ENCODE data around the gene FBXL7. TPM values are rescaled to one million over a fixed set of nuclear protein-coding genes. Genes with fewer than 3 reads are reported as not detected.

FBXL7 gene
- total and polyA plus RNA-seq, 9 of the 15 experiments (the other 6 are each of a cell fraction or from before 2014, with no cell fraction given): 0.04 to 0.08 TPM; not detected in 7

DNA sequence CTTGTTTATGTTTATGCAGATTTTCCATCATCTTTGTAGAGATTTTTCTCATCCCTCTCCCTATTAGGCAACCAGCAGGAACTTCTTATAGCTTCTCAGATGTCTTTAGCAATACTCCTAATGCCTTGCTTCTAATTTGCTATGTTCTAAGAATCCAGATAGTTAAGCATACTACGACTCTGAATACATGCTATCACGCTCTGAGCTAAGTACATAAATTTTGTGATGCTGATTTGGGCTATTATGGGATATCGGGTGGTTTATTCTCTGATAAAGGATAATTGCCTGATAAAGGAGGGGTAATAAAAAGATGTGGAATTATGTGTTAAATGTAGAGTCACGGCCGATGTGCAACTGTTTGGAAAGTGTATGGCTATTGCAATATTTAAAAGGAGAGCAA lies 6.5 kb upstream of the FBXL7 start:
- DNase-seq (ENCODE audit: extremely low read depth in 1 of 4, low spot score in 3 of 4): no peak
- H3K27me3 ChIP-seq (ENCODE audit: control insufficient read depth in 2 of 2, insufficient read depth in 2 of 2, low read length in 2 of 2): no peaks in the 10 kb centered on the region
- no peak overlapping the region for H3K4me2 ChIP-seq (ENCODE audit: insufficient read depth, low read length)
- CTCF ChIA-PET (ENCODE audit: low intra/inter-chr PET ratio): no interaction called here
- no peak overlapping the region for H3K9ac ChIP-seq (ENCODE audit: insufficient read depth in 1 of 2, low read depth in 2 of 2, low read length in 2 of 2)
- FAIRE-seq: no peak
- whole genome bisulfite sequencing (ENCODE audit: insufficient coverage, low coverage, missing lambda C conversion rate): 0% methylated on average over 5 of the region's 5 CpGs
- no TSS peak for BruUV-seq (replicated peaks)
- no peaks in the 10 kb centered on the region for H4K20me1 ChIP-seq (replicated peaks; ENCODE audit: control insufficient read depth, insufficient read depth, low read length)
- in situ Hi-C loops (cut with MboI) (no loop called here), intact Hi-C loops (cut with micrococcal nuclease) (no loop called here)
- H3K9me3 ChIP-seq (replicated peaks; ENCODE audit: control insufficient read depth, insufficient read depth, low read depth, low read length): no peaks in the 10 kb centered on the region; the same call in none of the 2 replicates
- POLR2A ChIA-PET: no interaction called here
- H3K36me3 ChIP-seq (ENCODE audit: control insufficient read depth, insufficient read depth, low read length): no peaks in the 10 kb centered on the region
- no peak overlapping the region for H3K27ac ChIP-seq (ENCODE audit: extremely low read depth, low read depth, low read length)
- H3K79me2 ChIP-seq (ENCODE audit: control insufficient read depth, insufficient read depth, low read length): no peaks in the 10 kb centered on the region
- H3K4me1 ChIP-seq (replicated peaks in 1 of 2; ENCODE audit: control insufficient read depth in 2 of 2, insufficient read depth in 2 of 2, low read length in 2 of 2): no peaks in the 10 kb centered on the region
- no peak overlapping the region for H3K4me3 ChIP-seq
- H2AFZ ChIP-seq (ENCODE audit: low read depth, low read length): no peak overlapping the region
- no peaks in the 10 kb centered on the region for H3K9me1 ChIP-seq (ENCODE audit: control insufficient read depth, insufficient read depth, low read length)
- ATAC-seq: no peak
- no peak for TF ChIP-seq HEY1 (CRISPR knock-in tag; IDR thresholded peaks at IDR 0.05; ENCODE audit: borderline replicate concordance)
- TF ChIP-seq, protein P1, sequence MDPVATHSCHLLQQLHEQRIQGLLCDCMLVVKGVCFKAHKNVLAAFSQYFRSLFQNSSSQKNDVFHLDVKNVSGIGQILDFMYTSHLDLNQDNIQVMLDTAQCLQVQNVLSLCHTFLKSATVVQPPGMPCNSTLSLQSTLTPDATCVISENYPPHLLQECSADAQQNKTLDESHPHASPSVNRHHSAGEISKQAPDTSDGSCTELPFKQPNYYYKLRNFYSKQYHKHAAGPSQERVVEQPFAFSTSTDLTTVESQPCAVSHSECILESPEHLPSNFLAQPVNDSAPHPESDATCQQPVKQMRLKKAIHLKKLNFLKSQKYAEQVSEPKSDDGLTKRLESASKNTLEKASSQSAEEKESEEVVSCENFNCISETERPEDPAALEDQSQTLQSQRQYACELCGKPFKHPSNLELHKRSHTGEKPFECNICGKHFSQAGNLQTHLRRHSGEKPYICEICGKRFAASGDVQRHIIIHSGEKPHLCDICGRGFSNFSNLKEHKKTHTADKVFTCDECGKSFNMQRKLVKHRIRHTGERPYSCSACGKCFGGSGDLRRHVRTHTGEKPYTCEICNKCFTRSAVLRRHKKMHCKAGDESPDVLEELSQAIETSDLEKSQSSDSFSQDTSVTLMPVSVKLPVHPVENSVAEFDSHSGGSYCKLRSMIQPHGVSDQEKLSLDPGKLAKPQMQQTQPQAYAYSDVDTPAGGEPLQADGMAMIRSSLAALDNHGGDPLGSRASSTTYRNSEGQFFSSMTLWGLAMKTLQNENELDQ (CRISPR knock-in tag; IDR thresholded peaks at IDR 0.05; ENCODE audit: borderline replicate concordance): no peak
- no peak for TF ChIP-seq GTF2F1 (IDR thresholded peaks at IDR 0.05; ENCODE audit: low read depth, low read length)
- no peak for TF ChIP-seq RUNX1 (IDR thresholded peaks at IDR 0.05; ENCODE audit: low read depth)
- TF ChIP-seq NCOA6 (IDR thresholded peaks at IDR 0.05): no peak
- no peak for TF ChIP-seq ZNF232 (CRISPR knock-in tag; IDR thresholded peaks at IDR 0.05)
- TF ChIP-seq NRF1 (conservative IDR thresholded peaks at IDR 0.05 in 1 of 2, IDR thresholded peaks at IDR 0.05 in 1 of 2): no peak
- no peak for TF ChIP-seq GATA2 (CRISPR knock-in tag; IDR thresholded peaks at IDR 0.05)
- TF ChIP-seq, protein P2, sequence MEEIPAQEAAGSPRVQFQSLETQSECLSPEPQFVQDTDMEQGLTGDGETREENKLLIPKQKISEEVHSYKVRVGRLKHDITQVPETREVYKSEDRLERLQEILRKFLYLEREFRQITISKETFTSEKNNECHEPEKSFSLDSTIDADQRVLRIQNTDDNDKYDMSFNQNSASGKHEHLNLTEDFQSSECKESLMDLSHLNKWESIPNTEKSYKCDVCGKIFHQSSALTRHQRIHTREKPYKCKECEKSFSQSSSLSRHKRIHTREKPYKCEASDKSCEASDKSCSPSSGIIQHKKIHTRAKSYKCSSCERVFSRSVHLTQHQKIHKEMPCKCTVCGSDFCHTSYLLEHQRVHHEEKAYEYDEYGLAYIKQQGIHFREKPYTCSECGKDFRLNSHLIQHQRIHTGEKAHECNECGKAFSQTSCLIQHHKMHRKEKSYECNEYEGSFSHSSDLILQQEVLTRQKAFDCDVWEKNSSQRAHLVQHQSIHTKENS (CRISPR knock-in tag; IDR thresholded peaks at IDR 0.05): no peak
- TF ChIP-seq BRF1 (IDR thresholded peaks at IDR 0.05; ENCODE audit: borderline replicate concordance, extremely low read depth, insufficient read length): no peak
- no peak for TF ChIP-seq ZKSCAN3 (CRISPR knock-in tag; IDR thresholded peaks at IDR 0.05)
- TF ChIP-seq HDAC6 (IDR thresholded peaks at IDR 0.05; ENCODE audit: low read depth, low read length): no peak
- TF ChIP-seq NR2C1 (IDR thresholded peaks at IDR 0.05): no peak
- no peak for TF ChIP-seq NR2C1 (tag; IDR thresholded peaks at IDR 0.05)
- no peak for TF ChIP-seq ZNF143 (CRISPR knock-in tag; IDR thresholded peaks at IDR 0.05)
- no peak for TF ChIP-seq ZNF253 (CRISPR knock-in tag; conservative IDR thresholded peaks at IDR 0.05)
- TF ChIP-seq, protein P3, sequence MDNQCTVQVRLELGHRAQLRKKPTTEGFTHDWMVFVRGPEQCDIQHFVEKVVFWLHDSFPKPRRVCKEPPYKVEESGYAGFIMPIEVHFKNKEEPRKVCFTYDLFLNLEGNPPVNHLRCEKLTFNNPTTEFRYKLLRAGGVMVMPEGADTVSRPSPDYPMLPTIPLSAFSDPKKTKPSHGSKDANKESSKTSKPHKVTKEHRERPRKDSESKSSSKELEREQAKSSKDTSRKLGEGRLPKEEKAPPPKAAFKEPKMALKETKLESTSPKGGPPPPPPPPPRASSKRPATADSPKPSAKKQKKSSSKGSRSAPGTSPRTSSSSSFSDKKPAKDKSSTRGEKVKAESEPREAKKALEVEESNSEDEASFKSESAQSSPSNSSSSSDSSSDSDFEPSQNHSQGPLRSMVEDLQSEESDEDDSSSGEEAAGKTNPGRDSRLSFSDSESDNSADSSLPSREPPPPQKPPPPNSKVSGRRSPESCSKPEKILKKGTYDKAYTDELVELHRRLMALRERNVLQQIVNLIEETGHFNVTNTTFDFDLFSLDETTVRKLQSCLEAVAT (IDR thresholded peaks at IDR 0.05): no peak
- TF ChIP-seq, protein P4, sequence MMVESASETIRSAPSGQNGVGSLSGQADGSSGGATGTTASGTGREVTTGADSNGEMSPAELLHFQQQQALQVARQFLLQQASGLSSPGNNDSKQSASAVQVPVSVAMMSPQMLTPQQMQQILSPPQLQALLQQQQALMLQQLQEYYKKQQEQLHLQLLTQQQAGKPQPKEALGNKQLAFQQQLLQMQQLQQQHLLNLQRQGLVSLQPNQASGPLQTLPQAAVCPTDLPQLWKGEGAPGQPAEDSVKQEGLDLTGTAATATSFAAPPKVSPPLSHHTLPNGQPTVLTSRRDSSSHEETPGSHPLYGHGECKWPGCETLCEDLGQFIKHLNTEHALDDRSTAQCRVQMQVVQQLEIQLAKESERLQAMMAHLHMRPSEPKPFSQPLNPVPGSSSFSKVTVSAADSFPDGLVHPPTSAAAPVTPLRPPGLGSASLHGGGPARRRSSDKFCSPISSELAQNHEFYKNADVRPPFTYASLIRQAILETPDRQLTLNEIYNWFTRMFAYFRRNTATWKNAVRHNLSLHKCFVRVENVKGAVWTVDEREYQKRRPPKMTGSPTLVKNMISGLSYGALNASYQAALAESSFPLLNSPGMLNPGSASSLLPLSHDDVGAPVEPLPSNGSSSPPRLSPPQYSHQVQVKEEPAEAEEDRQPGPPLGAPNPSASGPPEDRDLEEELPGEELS (CRISPR knock-in tag; IDR thresholded peaks at IDR 0.05; ENCODE audit: borderline replicate concordance): no peak

All from K562 (cell line).